GM20000 (cell line): Measurements from ENCODE around the gene ANKS1B.
A peak's percentile ranks its signal among the peaks of the same experiment; 100 is the strongest.

ENCODE experiments used
- DNase-seq: peaks from one replicate; pipeline ENCODE4 v3.0.0; 2012; ENCODE audit warnings: low spot score
- TF ChIP-seq, protein P1 (sequence below): IDR thresholded peaks from 2 replicates; pipeline ENCODE4 v1.5.1; 2012; ENCODE audit warnings: mild to moderate bottlenecking, control low read depth; ENCODE audit errors: extremely low read depth, missing control alignments

The ANKS1B gene

DNA sequence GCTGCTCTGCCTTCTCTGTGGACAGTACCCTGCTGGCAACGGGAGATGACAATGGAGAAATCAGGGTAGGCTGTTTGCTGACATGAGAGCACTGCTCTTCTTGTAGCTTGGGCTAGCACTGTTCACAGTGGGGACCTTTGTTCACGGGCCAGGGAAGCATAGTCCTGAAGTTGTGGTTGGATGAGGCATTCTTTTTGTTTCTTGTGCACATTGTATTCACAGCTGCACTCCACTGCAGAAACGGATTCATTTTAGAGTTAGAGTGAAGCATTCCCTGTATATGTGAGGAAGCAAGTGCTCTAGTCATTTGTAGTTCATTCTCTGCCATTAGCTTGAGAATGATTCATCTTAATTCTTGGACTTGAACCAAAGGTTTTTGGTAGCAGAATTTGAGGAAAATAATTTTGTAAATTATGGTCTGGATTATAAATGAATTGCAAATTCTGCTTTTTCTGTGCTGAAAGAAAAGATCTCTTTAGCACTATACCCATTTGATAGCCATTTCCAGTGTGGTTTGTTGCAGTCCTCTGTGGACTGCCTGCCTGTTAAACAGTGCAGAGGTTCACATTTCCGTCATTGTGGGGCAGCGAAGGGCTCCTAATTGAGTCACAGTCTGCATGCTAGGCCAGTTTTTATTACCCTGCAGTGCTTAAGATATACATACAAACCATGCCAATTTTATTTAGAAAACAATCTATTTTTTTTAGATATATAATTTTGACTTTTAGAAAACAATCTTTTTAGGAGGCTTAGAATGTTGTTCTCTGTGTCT lies 1259.1 kb downstream of the ANKS1B start:
- DNase-seq, result peak; percentile 51
- TF ChIP-seq, protein P1, sequence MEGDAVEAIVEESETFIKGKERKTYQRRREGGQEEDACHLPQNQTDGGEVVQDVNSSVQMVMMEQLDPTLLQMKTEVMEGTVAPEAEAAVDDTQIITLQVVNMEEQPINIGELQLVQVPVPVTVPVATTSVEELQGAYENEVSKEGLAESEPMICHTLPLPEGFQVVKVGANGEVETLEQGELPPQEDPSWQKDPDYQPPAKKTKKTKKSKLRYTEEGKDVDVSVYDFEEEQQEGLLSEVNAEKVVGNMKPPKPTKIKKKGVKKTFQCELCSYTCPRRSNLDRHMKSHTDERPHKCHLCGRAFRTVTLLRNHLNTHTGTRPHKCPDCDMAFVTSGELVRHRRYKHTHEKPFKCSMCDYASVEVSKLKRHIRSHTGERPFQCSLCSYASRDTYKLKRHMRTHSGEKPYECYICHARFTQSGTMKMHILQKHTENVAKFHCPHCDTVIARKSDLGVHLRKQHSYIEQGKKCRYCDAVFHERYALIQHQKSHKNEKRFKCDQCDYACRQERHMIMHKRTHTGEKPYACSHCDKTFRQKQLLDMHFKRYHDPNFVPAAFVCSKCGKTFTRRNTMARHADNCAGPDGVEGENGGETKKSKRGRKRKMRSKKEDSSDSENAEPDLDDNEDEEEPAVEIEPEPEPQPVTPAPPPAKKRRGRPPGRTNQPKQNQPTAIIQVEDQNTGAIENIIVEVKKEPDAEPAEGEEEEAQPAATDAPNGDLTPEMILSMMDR, result peak; percentile 45

DNA sequence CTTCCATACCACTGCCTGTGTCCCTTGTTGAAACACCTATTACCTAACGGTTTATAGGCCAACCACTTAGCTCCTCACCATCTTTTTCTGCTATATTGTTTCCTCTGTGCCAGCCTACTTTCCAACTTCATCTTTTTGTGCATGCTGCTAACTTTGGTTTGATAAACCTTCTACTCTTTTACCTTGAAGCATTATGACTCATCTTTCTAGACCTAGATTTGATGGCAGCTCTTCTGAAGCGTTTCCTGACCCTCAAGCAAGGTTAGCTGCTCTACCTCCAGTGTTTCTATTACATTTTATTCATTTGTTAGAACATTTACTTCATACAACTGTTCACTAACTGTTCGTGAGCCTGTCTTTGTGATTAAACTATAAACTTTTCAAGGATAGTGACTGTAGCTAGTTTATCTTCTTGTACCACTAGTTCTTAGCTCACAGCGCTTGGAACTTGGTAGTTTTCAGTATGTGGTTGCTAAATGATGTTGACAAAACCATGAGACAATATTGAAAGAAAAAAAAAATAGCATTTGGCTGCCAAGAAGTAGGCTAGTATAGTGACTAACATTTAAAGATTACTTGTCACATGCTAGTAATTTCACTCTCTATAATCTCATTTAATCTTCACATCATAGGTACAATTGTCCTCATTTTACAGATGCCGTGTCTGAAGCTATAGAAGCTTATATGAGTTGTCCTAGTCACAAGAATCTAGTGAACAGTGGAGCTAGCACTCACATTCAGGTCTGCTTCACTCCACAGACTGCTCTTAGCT lies 1260.2 kb downstream of the ANKS1B start:
- no peak for DNase-seq
- TF ChIP-seq, protein P1, result no peak

DNA sequence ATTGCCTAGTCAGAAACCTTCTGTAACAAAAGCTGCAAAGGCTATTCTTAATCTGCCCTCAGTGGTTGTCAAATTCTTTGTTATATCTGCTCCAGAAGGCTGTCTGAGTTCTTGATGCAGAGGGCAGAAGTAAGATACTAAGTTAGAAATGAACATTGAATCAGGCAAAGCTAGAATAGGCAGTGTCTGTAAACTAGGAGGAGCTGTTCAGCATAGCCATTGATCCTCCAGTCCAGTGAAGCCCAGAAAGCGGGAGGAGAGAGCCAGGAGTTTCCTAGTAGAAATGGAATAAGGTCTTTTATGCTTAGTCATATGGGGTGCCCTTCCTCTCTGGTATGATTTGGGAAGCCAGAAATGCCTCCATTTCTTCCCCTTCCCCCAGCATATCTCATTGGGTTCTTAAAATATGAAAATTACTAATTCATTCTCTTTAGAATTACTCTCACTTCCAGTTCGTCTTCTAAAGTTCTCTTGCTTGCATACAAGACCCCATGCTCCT lies 1263.5 kb downstream of the ANKS1B start:
- no peak for DNase-seq
- TF ChIP-seq, protein P1, result no peak

DNA sequence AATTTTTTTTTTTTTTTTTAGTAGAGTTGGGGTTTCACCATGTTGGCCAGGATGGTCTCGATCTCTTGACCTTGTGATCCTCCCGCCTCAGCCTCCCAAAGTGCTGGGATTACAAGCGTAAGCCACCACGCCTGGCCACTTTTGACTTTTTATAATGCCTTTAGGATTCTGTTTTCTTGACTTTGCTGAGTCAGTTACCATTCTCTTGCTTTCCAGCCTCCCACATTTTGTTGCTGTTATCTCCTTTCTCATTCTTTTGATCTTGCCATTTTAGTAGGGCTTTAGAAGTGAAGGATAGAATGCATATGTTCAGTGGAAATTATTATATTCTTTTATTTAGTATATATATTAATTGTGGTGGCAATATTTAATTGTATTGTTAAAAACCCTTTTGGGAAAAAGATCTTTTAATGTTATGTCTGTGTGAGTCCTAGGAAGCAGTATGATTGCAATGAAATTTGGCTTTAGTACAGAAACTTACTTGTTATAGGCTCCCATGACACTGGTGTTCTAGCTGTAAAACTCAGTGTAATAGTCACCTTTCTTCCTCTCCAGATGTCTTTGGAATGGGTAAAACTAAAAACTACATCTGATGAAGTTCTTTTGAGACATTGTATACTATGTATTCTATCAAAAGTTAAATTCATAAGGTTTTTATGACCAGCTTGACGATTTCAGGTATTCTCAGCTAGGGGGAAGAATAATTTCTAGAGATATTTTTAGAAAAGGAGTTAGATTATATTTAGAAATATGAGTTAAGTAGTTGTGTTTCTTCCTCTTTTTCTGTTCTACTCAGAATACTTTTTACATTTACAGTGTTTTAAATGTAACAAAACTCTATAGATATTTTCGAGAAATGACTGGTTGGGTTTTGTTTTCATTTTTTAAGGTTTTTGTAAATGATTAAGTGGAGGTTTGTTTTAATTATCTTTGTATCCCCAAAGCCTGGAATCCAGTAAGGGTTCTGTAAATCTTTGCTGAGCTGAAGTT lies 1264.9 kb downstream of the ANKS1B start:
- TF ChIP-seq, protein P1, result no peak

DNA sequence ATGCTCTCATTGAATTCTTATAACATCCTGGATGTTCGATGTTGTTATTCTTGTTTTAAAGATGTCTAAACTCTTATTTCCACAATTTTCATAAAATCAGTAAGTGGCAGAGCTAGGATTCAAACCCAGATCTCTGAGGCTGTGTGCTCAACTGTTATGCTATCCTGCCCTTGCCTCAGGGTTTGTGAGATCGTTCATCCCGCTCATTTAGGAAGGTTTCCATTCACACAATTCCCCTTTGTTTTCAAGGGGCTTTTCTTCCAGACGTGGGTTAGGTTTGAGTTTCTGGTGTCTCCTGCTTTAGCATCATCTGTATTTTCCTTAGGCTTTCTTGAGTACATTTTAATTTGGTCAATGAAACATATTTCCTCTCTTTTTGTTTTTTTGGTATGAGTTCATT lies 1270.3 kb downstream of the ANKS1B start:
- DNase-seq, result no peak
- TF ChIP-seq, protein P1, result no peak

More for the DNA sequence above, 1264.9 kb downstream of the ANKS1B start:
- DNase-seq, result no peak

DNA sequence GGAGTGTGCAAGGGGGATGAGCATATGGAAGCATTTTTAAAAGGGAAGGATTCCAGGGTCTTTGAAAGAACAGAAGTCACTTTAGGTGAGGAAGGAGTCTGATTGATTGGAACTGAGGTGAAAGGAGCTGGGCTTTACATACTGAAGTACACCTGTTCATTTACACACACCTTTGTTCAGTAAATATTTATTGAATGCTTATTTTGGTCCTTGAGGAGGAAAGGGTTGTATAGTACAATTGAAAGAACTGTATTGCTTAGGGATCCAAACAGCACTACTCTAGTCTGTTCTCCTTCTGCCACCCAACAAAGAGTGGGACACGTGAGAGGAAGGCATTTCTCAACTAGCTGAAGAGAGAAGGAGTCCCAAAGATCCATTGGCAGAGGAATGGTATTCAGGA lies 1275.7 kb downstream of the ANKS1B start:
- TF ChIP-seq, protein P1, result no peak
- DNase-seq, result no peak
